CD4-positive, alpha-beta T cell treated with Interleukin-17A for 4 hours (primary cell): ENCODE results near the gene CREBL2.
"Not testable (repeated sequence)": the region's sequence is repeated elsewhere in the genome, so short reads cannot be mapped to it uniquely, and the experiment has no call there.

Source experiments
- DNase-seq: peaks from one replicate; pipeline ENCODE4 v3.0.0-alpha.2; 2020; ENCODE audit warnings: mixed read lengths

CREBL2 gene

DNA sequence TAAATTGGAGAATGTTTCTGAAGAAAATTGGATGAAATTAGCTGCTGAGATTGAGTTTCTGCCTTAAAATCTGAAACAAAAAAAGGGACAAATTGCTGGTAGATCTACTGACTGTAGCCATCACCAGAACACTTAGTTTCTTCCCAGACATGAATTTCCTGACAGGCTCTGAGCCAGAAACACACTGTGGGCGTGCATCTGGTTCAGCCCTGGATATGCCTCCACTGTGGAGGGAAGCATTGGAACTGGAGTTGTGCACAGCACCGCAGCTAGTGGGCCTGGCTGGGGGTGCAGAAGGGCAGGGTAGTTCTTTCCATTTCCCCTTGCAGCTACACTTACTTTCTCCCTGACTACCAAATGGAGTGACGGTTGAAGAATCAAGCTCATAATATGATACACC lies 31.2 kb downstream of the CREBL2 start:
- no peak for DNase-seq

DNA sequence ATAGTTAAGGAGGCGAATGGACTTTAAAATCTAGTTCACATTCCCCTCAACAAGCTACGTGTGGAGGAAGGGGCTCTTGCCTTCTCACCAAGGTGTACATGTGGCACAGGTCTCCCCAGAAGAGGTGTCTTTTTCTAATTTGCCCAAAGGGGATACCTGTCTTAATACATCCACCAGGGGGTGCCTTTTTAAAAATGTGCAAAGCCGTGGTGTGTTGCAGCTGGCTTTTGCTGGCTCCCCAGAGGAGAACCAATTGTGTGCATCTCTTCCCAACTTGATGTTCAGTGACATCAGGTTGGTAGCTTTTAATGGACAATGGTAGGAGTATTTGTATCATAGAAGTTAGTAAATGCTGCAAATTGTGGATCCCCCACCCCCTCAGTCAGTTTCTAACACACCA lies 33.8 kb downstream of the CREBL2 start:
- peak; percentile 59 for DNase-seq

DNA sequence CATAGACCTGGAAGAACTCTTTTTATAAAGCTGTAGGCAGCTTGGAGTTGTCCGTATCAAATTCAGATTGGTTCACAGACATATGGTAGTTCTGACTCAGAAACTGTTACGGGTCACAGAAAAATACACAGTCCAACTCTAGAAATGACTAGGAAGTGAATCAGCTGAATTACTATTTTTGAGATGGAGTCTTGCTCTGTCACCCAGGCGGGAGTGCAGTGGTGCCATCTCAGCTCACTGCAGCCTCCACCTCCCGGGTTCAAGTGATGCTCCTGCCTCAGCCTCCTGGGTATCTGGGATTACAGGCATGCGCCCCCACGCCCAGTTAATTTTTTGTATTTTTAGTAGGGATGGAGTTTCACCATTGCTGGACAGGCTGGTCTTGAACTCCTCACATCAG lies 34.3 kb downstream of the CREBL2 start:
- not testable (repeated sequence) for DNase-seq

DNA sequence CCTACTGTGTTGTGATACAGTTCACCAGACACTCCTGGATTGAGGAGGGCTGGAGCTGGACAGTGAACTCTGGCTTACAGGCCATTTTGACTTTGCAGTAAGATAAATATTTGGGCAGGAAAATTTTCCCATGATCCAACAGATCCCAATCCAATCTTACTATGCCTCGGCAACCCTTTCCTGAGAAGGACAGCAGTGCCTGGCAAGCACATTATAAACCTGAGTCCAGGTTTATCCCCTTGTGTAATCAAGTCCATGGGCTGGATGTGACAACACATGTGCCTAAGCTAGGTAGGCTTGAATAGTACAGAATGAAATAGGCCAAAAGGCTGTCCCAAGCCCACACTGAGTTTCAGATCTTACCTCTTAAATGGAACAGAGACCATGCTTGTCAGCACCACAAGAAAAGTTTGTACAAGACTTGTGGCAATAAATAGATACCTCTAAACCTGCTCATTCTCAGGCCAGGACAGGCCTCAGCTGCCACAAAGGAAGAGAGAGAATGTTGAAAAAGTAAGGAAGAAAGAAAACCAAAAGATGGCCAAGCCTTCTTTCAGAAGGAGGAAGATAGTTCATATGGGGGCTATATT lies 34.9 kb downstream of the CREBL2 start:
- DNase-seq: no peak

DNA sequence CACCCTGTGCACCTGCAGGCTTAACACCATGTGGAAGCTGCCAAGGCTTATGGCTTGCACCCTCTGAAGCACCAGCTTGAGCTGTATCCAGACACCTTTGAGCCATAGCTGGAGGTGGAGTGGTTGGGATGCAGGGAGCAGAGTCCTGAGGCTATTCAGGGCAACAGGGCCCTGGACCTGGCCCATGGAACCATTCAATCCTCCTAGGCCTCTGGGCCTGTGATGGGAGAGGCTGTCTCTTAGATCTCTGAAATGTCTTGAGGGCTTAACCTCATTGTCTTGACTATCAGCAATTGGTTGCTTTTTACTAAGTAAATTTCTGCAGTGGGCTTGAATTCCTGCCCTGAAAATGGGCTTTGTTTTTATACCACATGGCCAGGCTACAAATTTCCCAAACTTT lies 36.6 kb downstream of the CREBL2 start:
- no peak for DNase-seq

DNA sequence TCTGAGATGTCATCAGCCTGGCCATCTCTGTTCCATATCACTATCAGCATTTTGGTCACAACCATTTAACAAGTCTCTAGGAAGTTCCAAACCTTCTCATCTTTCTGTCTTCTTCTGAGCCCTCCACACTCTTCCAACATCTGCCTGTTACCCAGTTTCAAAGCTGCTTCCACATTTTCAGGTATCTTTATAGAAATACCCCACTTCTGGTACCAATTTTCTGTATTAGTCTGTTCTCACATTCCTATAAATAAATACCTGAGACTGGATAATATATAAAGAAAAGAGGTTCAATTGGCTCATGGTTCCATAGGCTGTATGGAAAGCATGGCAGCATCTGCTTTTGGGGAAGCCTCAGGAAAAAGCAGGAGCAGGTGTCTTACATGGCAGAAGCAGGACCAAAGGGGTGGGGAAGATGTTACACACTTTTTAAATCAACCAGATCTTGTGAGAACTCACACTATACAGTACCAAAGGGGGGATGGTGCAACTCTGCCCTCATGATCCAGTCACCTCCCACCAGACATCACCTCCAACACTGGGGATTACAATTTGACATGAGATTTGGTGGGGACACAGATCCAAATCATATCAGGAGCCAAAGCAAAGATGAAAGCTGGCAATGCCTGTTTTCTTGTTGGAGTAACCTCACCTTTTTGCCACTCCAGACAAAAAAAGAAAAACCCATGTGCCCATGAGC lies 37.4 kb downstream of the CREBL2 start:
- no peak for DNase-seq

DNA sequence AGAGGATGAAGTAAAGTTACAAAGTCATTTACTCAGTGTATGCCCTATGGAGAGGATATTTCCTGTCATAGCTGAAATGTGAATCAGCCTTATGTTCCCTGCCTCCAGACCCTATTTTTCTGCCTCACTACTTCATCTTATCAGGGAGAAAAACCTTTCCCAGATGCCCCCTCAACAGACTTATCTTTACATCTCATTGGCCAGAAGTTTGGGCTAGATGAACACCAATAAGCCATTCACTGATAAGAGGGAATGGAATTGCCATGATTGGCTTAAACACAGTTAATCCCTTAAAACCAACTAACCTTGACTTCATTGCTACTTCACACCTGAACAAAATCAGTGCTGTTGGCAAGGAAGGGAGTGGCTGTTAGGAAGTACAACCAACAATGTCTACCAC lies 40.1 kb downstream of the CREBL2 start:
- DNase-seq: no peak

DNA sequence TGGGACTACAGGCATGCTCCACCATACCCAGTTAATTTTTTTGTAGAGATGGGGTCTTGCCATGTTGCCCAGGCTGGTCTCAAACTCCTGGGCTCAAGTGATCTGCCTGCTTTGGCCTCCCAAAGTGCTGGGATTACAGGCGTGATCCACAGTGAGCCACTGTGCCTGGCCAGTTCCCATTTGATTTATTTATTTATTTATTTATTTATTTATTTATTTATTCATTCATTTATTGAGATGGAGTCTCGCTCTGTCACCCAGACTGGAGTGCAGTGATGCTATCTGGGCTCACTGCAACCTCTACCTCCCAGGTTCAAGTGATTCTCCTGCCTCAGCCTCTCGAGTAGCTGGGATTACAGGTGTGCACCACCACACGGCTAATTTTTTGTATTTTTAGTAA lies 41.0 kb downstream of the CREBL2 start:
- not testable (repeated sequence) for DNase-seq

DNA sequence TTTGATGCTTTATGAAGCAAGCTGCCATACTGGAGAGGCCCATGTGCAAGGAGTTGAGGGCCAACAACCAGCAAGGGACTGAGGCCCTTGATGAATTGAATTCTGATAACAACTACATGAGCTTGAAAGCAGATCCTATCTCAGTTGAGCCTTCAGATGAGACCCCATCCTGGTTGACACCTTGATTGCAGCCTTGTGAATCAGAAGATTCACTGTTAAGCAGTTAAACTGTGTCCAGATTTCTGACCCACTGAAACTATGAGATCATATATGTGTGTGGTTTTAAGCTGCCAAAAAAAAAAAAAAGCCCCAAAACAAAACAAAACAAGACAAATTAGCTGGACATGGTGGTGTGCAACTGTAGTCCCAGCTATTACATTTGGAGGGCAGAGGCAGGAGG lies 42.2 kb downstream of the CREBL2 start:
- no peak for DNase-seq

DNA sequence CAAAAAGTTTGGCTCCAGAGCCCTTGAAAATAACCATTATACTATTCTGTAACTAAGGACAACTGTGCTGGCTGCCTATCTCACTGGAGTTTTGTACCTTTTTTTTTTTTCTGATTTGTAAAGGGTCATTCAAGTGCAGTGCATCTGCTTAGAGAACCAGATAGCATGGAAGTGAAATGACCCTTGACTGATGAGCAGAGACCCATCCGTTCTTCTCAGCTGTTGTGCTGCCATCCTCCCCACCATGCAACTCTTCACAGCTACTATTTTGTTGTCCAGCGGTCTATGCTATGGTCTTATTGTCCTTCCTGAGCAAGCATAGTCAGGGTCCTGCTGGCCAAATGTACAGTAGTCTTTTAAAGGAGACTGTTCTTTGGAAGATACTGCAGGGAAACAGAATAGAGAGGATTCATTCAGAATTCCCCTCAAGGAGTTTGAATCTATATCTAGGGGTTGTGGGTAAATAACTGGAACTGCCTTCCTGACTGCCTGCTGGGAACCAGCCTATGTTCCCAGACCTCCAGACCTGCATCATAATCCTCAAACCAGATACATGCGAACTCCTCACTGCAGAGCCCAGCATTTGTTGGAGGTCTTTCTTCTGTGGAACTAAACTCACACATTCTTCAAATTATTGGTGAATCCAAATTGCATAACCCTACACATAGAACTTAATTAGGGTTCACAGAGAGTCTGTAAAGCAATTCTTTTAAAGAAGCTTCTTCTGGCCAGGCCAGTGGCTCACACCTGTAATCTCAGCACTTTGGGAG lies 43.2 kb downstream of the CREBL2 start:
- DNase-seq: no peak

DNA sequence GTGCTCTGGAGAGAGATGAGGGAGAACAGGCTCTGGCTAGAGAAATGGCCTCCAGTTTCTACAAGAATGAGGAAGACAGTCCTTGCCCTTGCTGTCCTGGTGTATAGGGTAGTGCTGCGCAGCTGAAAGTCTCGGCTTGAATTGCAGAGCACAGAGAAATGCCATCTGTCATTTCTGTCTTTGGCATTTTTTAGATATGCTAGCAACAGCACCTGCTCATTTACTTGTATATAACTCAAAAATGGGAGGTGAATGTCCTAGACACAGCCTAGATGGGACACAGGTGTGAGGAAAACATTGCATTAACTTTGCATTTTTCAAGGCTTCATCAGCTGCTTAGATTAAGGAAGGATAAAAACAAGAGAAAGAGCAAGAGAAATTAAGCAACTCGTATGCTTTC lies 48.5 kb downstream of the CREBL2 start:
- no peak for DNase-seq

DNA sequence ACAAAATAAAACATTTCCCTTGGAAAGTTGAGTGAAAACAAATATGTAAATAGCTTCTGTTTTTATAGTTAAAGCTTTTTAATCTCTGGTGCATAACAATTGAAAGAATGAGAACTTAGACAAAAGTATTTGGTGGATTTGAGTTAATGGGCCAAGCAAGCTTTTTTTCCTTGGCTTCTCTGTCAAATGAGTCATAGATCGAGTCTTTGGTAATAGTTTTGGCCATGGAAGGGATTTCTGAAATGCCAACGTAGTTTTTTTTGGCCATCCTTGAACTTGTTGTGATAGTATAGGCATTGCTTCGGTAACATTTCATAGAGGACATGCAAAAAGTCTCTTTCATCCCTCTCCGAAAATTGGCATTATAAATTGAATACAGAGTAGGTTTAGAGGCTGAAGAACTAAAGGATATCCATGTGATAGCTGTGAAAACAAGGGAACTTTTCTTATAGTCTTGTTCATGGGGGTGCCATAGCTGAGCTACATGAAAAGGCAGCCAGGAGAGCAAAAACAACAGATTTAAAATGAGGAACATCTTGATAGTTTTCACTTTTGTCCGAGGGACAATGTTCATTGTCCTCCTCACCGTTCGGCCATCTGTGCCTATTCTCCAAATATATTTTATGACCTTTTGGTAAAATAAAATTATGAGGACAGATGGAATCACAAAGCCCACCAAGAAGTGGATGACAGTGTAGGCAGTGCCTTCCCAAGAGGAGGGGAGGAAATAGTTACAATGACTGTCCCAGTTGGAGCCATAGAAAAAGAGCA lies 49.6 kb downstream of the CREBL2 start:
- no peak for DNase-seq

DNA sequence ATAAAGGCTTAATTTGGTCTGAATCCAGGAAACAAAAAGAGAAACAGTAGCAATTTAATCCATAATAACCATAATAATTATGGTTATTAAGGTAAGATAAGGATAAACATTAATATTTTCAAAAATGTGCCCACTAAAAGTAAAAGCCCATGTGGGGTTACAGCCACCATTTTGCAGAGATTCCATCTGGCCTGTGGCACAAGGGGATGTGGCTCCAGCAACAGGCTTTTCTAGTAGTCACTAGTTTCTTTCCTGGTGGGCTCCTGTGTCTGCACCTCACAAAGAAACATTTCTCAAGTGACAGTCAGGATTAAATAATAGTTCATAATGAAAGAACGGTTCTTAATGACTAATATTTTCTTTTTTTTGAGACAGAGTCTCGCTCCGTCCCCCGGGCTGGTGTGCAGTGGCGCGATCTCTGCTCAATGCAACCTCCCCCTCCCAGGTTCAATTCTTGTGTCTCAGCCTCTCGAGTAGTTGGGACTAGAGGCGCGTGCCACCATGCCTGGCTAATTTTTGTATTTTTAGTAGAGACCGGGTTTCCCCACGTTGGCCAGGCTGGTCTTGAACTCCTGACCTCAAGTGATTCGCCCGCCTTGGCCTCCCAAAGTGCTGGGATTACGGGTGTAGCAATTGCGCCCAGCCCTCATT lies 52.1 kb downstream of the CREBL2 start:
- DNase-seq: no peak

DNA sequence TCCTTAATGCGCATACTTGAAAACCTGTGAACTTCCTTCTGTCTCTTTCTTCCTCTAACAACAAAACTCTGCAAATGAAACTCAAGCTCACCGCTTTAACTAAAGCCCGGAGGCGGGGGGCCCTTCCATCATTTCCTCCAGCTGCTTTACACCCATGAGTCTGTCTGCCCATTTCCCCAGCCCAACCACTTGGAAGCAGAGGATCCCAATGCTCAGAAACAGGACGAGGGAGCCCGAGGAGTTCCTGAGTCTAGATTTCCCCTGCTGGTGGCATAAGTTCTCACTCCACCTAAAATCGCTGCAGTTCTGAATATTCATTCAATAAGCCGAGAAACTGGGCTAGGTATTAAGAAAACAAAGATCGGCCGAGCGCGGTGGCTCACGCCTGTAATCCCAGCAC lies 53.5 kb downstream of the CREBL2 start:
- no peak for DNase-seq

DNA sequence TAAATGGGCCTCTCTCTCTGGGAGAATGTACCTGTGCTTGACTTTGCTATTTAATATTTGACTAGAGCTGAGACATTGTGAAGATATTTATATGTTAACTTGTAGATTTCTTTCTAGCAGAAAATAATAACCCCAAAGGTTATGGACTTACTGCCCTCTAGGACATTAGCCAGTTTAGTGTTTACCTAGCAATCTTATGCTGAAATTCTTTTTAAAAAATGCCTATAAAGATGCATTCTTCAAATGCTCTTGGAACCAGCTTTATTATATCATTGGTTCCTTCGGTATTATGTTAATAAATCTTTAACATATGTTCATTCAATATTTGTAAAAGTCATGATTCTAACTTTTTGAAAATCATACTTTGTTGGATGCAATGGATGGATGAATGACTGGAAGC lies 56.3 kb downstream of the CREBL2 start:
- DNase-seq: no peak

DNA sequence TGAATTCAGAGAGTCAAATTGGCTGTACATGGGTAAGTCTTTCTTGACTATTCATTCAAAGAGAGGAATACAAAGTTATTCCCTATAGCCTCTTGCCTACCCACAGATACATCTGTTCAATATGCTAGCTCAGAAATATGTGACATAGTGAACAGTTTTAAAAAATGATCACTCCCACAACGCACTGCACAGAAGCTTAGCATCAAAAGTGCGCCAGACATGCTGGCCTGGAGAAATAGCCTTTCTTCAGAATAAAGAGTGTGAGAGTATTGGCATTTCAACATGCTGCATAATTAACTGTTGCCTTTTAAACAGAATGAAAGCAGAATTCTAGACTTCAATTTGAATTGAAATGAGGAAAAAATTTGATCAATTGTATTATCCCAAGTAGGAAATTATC lies 57.3 kb downstream of the CREBL2 start:
- no peak for DNase-seq

DNA sequence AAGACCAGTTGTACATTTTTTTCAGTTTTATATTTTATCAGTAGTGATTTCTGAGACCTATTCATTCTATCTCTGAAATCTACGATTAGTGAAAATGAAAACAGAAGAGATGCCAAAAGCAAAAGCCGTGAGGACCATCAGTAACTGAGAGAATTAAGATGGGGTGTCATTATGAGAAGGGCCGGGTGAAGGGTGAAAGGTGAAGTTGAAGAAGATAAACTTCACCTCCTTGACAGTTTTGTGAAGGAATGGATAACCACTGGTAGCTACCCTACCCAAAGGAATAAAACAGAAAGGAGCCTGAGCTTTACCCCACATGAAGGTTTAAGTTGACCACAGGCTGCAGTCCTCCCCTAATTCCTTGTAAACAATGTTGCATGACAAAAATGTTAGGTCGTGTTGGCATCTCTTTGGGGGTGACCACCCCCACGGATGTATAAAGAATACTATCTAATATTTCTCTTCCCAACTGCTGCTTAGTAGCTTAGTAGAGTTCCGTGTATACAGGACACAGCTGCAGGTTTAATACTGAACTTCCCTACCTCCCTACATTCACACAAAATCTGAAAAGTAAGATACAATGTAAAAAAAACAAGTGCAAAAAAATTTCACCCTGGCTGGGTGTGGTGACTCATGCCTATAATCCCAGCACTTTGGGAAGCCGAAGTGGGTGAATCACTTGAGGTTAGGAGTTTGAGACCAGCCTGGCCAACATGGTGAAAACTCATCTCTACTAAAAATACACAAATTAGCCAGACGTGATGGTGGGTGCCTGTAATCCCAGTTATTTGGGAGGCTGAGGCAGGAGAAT lies 60.4 kb downstream of the CREBL2 start:
- no peak for DNase-seq

DNA sequence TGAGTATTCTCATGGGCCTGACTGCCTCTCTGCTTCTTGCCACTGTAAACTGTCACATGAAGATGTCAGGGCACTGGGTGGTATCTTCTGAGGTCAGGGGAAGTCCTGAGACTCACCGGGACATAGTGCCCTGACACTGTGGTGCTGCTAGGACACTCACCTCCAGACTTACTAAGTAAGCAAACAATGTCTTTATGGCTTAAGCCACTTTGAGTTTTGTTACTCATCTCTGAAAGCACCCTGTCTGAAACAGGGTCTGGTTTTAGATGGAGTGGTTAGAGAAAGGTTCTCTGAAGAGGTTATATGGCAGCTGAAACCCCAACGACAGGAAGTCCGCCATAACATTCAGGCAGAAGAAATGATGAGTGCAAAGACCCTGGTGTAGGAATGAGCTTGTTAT lies 61.6 kb downstream of the CREBL2 start:
- DNase-seq: no peak

DNA sequence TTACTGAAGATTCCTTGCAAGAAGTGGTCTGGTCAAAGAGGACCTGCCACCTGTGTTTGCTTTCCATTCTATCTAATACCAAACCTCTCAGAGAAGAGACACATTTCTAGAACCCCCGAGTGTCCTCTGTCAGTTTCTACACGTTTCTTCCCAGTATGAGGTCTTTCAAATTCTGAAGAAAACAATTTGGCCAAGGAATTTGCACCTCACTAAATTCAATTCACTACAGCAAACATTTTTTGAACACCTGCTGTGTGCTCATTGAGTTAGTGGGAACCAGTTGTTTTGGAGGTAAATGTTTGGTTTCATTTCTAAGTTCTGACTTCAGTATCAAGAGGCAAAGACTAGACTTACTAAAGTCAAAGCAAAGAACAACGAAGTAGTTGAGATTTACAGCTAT lies 64.9 kb downstream of the CREBL2 start:
- no peak for DNase-seq

DNA sequence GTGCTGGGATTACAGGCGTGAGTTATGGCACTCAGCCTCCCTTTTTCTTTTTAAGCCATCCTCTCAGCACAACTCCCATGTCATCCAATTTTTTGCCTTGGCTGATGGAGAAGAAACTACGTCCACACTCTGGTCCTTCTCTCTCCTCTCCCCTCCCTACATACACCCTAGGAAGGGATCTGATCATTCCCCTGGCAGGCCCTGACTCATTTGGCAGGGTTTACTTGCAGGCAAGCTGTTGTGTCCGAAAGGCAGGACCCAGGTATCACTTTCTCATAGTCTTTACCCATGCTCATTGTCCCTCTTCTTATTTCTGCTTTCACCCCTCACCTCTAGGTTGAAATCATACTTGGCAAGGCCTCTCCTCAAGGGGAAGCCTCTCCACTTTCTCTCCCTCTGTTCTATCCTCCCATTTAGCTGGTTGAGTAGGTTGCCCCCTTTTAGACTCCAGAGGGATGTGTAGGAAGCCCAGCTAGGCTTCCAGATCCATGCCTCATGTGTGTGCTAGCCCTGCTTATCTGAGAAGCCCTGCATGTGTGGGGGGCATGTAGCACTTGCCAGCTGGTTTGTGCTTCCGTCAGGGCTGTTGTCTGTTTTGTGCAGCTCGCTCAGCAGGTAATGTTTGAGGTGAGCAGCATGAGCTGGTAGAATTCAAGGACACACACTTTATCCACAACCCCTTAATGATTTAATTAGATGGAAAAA lies 69.5 kb downstream of the CREBL2 start:
- DNase-seq: no peak

DNA sequence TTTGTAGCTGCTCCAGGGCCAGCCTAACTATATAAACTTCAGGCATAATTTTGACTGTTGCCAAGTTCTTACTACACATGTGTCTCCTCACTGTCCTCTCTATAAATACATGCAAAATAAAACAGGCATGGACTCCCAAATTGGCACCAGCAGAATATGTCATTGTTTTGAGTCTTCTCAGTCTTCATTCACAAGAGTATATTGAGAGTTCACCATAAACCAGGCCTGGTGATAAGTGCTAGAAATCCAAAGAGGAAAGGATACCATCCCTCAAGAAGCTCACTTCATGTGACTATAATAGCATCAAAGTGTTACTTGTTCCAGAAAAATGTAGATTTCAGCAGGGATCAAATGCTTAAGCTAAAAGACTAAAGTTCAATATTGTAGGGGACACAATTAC lies 70.6 kb downstream of the CREBL2 start:
- no peak for DNase-seq
